ENCODE results near the gene TRIM6.

- no peak for TF ChIP-seq ZBTB40 (IDR thresholded peaks at IDR 0.05)
- TF ChIP-seq ZBTB40 (CRISPR knock-in tag; IDR thresholded peaks at IDR 0.05) = no peak
- TF ChIP-seq CTCF (IDR thresholded peaks at IDR 0.05 in 2 of 3, conservative IDR thresholded peaks at IDR 0.05 in 1 of 3; ENCODE audit: insufficient read depth in 2 of 3, low read depth in 1 of 3, low read length in 3 of 3) = no peak
- no peak for TF ChIP-seq ERF (CRISPR knock-in tag; IDR thresholded peaks at IDR 0.05)
- no peak for TF ChIP-seq SMC3 (conservative IDR thresholded peaks at IDR 0.05; ENCODE audit: insufficient read depth, low read depth, low read length)
- TF ChIP-seq RBFOX2 (IDR thresholded peaks at IDR 0.05; ENCODE audit: low read depth, low read length) = no peak
- no peak for TF ChIP-seq RAD21 (CRISPR knock-in tag; conservative IDR thresholded peaks at IDR 0.05 in 1 of 2, IDR thresholded peaks at IDR 0.05 in 1 of 2)
- TF ChIP-seq ZNF436 (CRISPR knock-in tag; IDR thresholded peaks at IDR 0.05) = no peak
- no peak for TF ChIP-seq MAFK (IDR thresholded peaks at IDR 0.05; ENCODE audit: low read length)
- no peak for TF ChIP-seq STAT5B (CRISPR knock-in tag; IDR thresholded peaks at IDR 0.05)
Observed at GRCh38 chr11:5610446-5610845, 14.0 kb downstream of the TRIM6 start.
